Measurements from ENCODE around the gene CCBE1.

The CCBE1 gene

DNA sequence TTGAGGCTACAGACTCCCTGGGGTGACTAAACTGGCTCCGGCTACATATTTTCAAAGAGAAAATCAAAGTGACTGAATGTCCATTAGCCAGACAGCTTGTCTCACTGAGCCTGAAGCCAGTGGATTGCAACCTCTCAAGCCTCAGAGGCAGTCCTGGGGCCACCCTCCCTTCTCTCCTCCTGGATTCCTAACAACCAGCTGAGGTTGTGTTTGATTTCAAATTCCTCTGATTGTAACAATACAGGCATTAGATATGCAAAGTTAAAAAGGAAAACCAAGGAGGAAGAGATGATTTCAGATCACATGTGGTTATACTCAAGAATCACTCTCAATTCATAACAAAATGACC, 237.2 kb downstream of the CCBE1 start:
- Histone ChIP-seq H4K12ac (ENCODE audit: low read depth, low read length) (no peak overlapping the region), H3K79me1 (ENCODE audit: low read length) (peaks cover 13% of the 10 kb centered on the region), H2AFZ (ENCODE audit: insufficient read depth, low read length, poor library complexity) (no peak overlapping the region), H2BK12ac (ENCODE audit: low read length) (no peak overlapping the region), H4K91ac (ENCODE audit: low read depth, low read length) (no peak overlapping the region), H3K23ac (ENCODE audit: low read length) (no peak overlapping the region), H3K4me2 (ENCODE audit: low read length) (peak overlapping the region; percentile 5), H3K4ac (ENCODE audit: low read depth, low read length) (no peak overlapping the region), H3K4me1 (ENCODE audit: control insufficient read depth in 1 of 2, insufficient read depth in 2 of 2, low read length in 2 of 2) (peaks cover 15 to 16% of the 10 kb centered on the region in 2 experiments), H2BK5ac (ENCODE audit: low read depth, low read length, poor library complexity) (peak overlapping the region; percentile 53), H3K27me3 (ENCODE audit: insufficient read depth, low read length) (no peaks in the 10 kb centered on the region), H3K27ac (ENCODE audit: low read depth, low read length) (peak overlapping the region; percentile 65), H3K18ac (ENCODE audit: low read length) (no peak overlapping the region), H3K14ac (ENCODE audit: low read length) (no peak overlapping the region), H3K4me3 (ENCODE audit: low read depth, low read length) (no peak overlapping the region), H2AK5ac (ENCODE audit: low read length) (no peak overlapping the region), H3K9ac (ENCODE audit: low read length) (no peak overlapping the region), H4K8ac (ENCODE audit: low read depth, low read length) (no peak overlapping the region), H3K9me3 (ENCODE audit: insufficient read depth, low read depth, low read length) (no peaks in the 10 kb centered on the region), H3K36me3 (ENCODE audit: control insufficient read depth in 1 of 2, insufficient read depth in 2 of 2, low read length in 2 of 2) (peaks cover 2 to 3% of the 10 kb centered on the region in 2 experiments), H3K79me2 (ENCODE audit: control insufficient read depth, insufficient read depth, low read length, poor library complexity) (peaks cover 1% of the 10 kb centered on the region), H2BK120ac (ENCODE audit: insufficient read depth, low read length, poor library complexity) (no peak overlapping the region)
- peak in 1 of 2 donors; percentile 9 for DNase-seq
- WGBS (ENCODE audit: extremely low coverage, insufficient coverage, insufficient read length), result no CpG with 5 or more reads among the region's 1 CpG

DNA sequence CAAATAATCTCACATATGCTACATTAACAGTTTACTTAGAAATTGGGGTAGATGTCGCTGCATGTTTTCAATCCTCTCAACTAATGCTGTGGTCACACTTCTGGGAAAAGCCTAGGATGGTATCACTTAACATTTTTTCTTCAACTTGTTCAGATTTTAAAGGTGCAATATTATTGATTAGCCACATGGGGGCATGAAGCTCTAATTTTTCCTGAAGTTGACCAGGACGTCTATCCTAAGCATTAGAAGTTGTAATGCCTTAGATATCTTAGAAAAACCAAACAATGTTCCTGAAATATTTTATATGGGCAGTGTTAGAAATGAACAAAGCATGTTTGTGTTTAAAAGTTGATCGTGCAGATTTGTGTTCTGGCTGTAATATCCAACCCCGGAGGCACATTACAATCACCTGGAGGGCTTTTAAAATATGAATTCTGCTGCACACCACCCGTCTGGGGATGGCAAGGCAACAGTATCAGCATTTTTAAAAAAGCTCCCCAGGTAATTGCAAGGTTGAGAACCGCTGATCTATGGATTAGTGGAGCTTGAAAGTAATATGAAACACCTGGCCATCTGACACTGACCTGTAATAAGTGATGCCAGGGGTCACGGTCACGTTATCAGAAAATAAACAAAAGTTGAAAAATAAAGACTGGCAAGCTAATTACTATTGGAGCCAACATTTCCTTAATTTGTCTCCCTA, 237.7 kb downstream of the CCBE1 start:
- peak overlapping the region; percentile 5 for H3K4me2 ChIP-seq (ENCODE audit: low read length)
- no peak overlapping the region for H3K18ac ChIP-seq (ENCODE audit: low read length)
- H4K12ac ChIP-seq (ENCODE audit: low read depth, low read length), result no peak overlapping the region
- WGBS (ENCODE audit: extremely low coverage, insufficient coverage, insufficient read length), result no CpG with 5 or more reads among the region's 8 CpGs
- no peak overlapping the region for H3K4ac ChIP-seq (ENCODE audit: low read depth, low read length)
- no peak overlapping the region for H2AK5ac ChIP-seq (ENCODE audit: low read length)
- H3K9me3 ChIP-seq (ENCODE audit: insufficient read depth, low read depth, low read length), result no peaks in the 10 kb centered on the region
- H2AFZ ChIP-seq (ENCODE audit: insufficient read depth, low read length, poor library complexity), result no peak overlapping the region
- no peak overlapping the region for H3K4me3 ChIP-seq (ENCODE audit: low read depth, low read length)
- no peak overlapping the region for H2BK120ac ChIP-seq (ENCODE audit: insufficient read depth, low read length, poor library complexity)
- no peak overlapping the region for H4K8ac ChIP-seq (ENCODE audit: low read depth, low read length)
- no peak overlapping the region for H2BK12ac ChIP-seq (ENCODE audit: low read length)
- no peaks in the 10 kb centered on the region for H3K36me3 ChIP-seq (ENCODE audit: control insufficient read depth in 1 of 2, insufficient read depth in 2 of 2, low read length in 2 of 2)
- peak in 1 of 2 donors; percentile 64 for DNase-seq
- H3K27me3 ChIP-seq (ENCODE audit: insufficient read depth, low read length), result no peaks in the 10 kb centered on the region
- peaks cover 13% of the 10 kb centered on the region for H3K79me1 ChIP-seq (ENCODE audit: low read length)
- no peak overlapping the region for H3K9ac ChIP-seq (ENCODE audit: low read length)
- no peak overlapping the region for H3K23ac ChIP-seq (ENCODE audit: low read length)
- peak overlapping the region; percentile 53 for H2BK5ac ChIP-seq (ENCODE audit: low read depth, low read length, poor library complexity)
- peaks cover 1% of the 10 kb centered on the region for H3K79me2 ChIP-seq (ENCODE audit: control insufficient read depth, insufficient read depth, low read length, poor library complexity)
- peaks cover 20% of the 10 kb centered on the region in 2 experiments for H3K4me1 ChIP-seq (ENCODE audit: control insufficient read depth in 1 of 2, insufficient read depth in 2 of 2, low read length in 2 of 2)
- no peak overlapping the region for H3K14ac ChIP-seq (ENCODE audit: low read length)
- H3K27ac ChIP-seq (ENCODE audit: low read depth, low read length), result peak overlapping the region; percentile 65
- H4K91ac ChIP-seq (ENCODE audit: low read depth, low read length), result no peak overlapping the region

DNA sequence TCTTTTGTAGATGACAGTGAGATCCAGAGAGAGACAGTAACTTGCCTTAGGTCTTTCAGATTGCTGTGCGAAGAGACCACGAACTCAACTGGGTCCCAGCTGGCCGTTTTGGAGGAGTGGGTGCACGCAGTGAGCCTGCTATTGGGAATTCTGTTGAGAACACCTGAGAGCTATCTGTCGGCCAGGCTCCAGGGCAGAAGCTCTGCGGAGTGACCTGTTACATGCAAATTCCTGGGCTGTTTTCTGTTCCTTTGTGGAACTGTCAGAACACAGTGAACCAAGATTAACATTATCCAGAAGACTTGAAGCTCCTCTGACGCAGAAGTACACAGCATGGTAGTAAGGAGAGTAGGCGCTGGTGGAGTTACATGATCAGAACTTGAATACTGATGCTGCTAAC, 238.6 kb downstream of the CCBE1 start:
- H3K4me2 ChIP-seq (ENCODE audit: low read length), result no peak overlapping the region
- no peak overlapping the region for H2BK120ac ChIP-seq (ENCODE audit: insufficient read depth, low read length, poor library complexity)
- H3K9me3 ChIP-seq (ENCODE audit: insufficient read depth, low read depth, low read length), result no peaks in the 10 kb centered on the region
- H3K4ac ChIP-seq (ENCODE audit: low read depth, low read length), result no peak overlapping the region
- no peak overlapping the region for H4K91ac ChIP-seq (ENCODE audit: low read depth, low read length)
- no CpG with 5 or more reads among the region's 8 CpGs for WGBS (ENCODE audit: extremely low coverage, insufficient coverage, insufficient read length)
- no peak overlapping the region for H2AK5ac ChIP-seq (ENCODE audit: low read length)
- H3K14ac ChIP-seq (ENCODE audit: low read length), result no peak overlapping the region
- H2AFZ ChIP-seq (ENCODE audit: insufficient read depth, low read length, poor library complexity), result no peak overlapping the region
- H3K4me3 ChIP-seq (ENCODE audit: low read depth, low read length), result no peak overlapping the region
- no peak overlapping the region for H3K9ac ChIP-seq (ENCODE audit: low read length)
- peak overlapping the region; percentile 62 for H3K27ac ChIP-seq (ENCODE audit: low read depth, low read length)
- no peak overlapping the region for H2BK12ac ChIP-seq (ENCODE audit: low read length)
- peak overlapping the region; percentile 66 for H2BK5ac ChIP-seq (ENCODE audit: low read depth, low read length, poor library complexity)
- no peak overlapping the region for H4K8ac ChIP-seq (ENCODE audit: low read depth, low read length)
- H3K4me1 ChIP-seq (ENCODE audit: control insufficient read depth in 1 of 2, insufficient read depth in 2 of 2, low read length in 2 of 2), result peaks cover 22 to 25% of the 10 kb centered on the region in 2 experiments
- H3K79me1 ChIP-seq (ENCODE audit: low read length), result peaks cover 13% of the 10 kb centered on the region
- H3K79me2 ChIP-seq (ENCODE audit: control insufficient read depth, insufficient read depth, low read length, poor library complexity), result peaks cover 1% of the 10 kb centered on the region
- DNase-seq, result peak; percentile 10 to 40
- H4K12ac ChIP-seq (ENCODE audit: low read depth, low read length), result no peak overlapping the region
- no peak overlapping the region for H3K18ac ChIP-seq (ENCODE audit: low read length)
- H3K27me3 ChIP-seq (ENCODE audit: insufficient read depth, low read length), result no peaks in the 10 kb centered on the region
- H3K36me3 ChIP-seq (ENCODE audit: control insufficient read depth in 1 of 2, insufficient read depth in 2 of 2, low read length in 2 of 2), result no peaks in the 10 kb centered on the region
- H3K23ac ChIP-seq (ENCODE audit: low read length), result no peak overlapping the region

DNA sequence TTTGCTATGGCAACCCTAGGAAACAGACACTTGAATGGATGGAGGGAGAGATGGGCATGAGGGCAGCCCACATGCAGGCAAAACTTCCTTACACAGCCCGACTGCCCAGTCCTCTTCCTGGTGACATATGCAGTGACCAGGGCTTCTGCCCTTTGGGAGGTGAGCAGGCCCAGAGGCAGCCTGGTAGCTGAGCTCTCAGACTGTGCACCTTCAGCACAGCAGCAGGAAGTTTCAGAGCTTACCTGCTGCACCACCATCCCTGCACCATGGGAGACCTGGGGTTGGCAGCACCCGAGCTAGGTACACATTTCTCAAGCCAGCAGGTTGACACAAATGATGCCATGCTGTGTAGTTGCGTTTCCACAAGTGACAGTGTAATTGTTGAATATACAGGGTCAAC, 240.6 kb downstream of the CCBE1 start:
- no peak overlapping the region for H3K4ac ChIP-seq (ENCODE audit: low read depth, low read length)
- WGBS (ENCODE audit: extremely low coverage, insufficient coverage, insufficient read length), result no CpG with 5 or more reads among the region's 3 CpGs
- H3K14ac ChIP-seq (ENCODE audit: low read length), result peak overlapping the region; percentile 22
- H4K8ac ChIP-seq (ENCODE audit: low read depth, low read length), result no peak overlapping the region
- no peak overlapping the region for H3K4me2 ChIP-seq (ENCODE audit: low read length)
- H2BK120ac ChIP-seq (ENCODE audit: insufficient read depth, low read length, poor library complexity), result no peak overlapping the region
- peaks cover 13% of the 10 kb centered on the region for H3K79me1 ChIP-seq (ENCODE audit: low read length)
- H3K9ac ChIP-seq (ENCODE audit: low read length), result no peak overlapping the region
- no peak overlapping the region for H4K12ac ChIP-seq (ENCODE audit: low read depth, low read length)
- DNase-seq, result no peak
- no peak overlapping the region for H3K4me3 ChIP-seq (ENCODE audit: low read depth, low read length)
- H3K27ac ChIP-seq (ENCODE audit: low read depth, low read length), result no peak overlapping the region
- H3K4me1 ChIP-seq (ENCODE audit: control insufficient read depth in 1 of 2, insufficient read depth in 2 of 2, low read length in 2 of 2), result peaks cover 22 to 27% of the 10 kb centered on the region in 2 experiments
- H2BK5ac ChIP-seq (ENCODE audit: low read depth, low read length, poor library complexity), result no peak overlapping the region
- no peaks in the 10 kb centered on the region for H3K36me3 ChIP-seq (ENCODE audit: control insufficient read depth in 1 of 2, insufficient read depth in 2 of 2, low read length in 2 of 2)
- no peak overlapping the region for H3K23ac ChIP-seq (ENCODE audit: low read length)
- H3K79me2 ChIP-seq (ENCODE audit: control insufficient read depth, insufficient read depth, low read length, poor library complexity), result peaks cover 1% of the 10 kb centered on the region
- H2AFZ ChIP-seq (ENCODE audit: insufficient read depth, low read length, poor library complexity), result no peak overlapping the region
- peak overlapping the region; percentile 80 for H2AK5ac ChIP-seq (ENCODE audit: low read length)
- H4K91ac ChIP-seq (ENCODE audit: low read depth, low read length), result peak overlapping the region; percentile 40
- no peaks in the 10 kb centered on the region for H3K27me3 ChIP-seq (ENCODE audit: insufficient read depth, low read length)
- peak overlapping the region; percentile 37 for H2BK12ac ChIP-seq (ENCODE audit: low read length)
- H3K9me3 ChIP-seq (ENCODE audit: insufficient read depth, low read depth, low read length), result no peaks in the 10 kb centered on the region
- peak overlapping the region; percentile 68 for H3K18ac ChIP-seq (ENCODE audit: low read length)
